Stimulated activated CD4-positive, alpha-beta T cell treated with anti-CD3 and anti-CD28 coated beads, Interleukin-4, amount 100 ng/mL, for 48 hours (primary cell): ENCODE data around the gene DNAAF2.
"Not testable (repeated sequence)": the region's sequence is repeated elsewhere in the genome, so short reads cannot be mapped to it uniquely, and the experiment has no call there.

ENCODE experiments used
- DNase-seq, 2 donors: peaks; one replicate each; pipeline ENCODE4 v3.0.0-alpha.2; 2020; ENCODE audit warnings: low read depth in 2 of 2

The DNAAF2 gene, protein sequence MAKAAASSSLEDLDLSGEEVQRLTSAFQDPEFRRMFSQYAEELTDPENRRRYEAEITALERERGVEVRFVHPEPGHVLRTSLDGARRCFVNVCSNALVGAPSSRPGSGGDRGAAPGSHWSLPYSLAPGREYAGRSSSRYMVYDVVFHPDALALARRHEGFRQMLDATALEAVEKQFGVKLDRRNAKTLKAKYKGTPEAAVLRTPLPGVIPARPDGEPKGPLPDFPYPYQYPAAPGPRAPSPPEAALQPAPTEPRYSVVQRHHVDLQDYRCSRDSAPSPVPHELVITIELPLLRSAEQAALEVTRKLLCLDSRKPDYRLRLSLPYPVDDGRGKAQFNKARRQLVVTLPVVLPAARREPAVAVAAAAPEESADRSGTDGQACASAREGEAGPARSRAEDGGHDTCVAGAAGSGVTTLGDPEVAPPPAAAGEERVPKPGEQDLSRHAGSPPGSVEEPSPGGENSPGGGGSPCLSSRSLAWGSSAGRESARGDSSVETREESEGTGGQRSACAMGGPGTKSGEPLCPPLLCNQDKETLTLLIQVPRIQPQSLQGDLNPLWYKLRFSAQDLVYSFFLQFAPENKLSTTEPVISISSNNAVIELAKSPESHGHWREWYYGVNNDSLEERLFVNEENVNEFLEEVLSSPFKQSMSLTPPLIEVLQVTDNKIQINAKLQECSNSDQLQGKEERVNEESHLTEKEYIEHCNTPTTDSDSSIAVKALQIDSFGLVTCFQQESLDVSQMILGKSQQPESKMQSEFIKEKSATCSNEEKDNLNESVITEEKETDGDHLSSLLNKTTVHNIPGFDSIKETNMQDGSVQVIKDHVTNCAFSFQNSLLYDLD

DNA sequence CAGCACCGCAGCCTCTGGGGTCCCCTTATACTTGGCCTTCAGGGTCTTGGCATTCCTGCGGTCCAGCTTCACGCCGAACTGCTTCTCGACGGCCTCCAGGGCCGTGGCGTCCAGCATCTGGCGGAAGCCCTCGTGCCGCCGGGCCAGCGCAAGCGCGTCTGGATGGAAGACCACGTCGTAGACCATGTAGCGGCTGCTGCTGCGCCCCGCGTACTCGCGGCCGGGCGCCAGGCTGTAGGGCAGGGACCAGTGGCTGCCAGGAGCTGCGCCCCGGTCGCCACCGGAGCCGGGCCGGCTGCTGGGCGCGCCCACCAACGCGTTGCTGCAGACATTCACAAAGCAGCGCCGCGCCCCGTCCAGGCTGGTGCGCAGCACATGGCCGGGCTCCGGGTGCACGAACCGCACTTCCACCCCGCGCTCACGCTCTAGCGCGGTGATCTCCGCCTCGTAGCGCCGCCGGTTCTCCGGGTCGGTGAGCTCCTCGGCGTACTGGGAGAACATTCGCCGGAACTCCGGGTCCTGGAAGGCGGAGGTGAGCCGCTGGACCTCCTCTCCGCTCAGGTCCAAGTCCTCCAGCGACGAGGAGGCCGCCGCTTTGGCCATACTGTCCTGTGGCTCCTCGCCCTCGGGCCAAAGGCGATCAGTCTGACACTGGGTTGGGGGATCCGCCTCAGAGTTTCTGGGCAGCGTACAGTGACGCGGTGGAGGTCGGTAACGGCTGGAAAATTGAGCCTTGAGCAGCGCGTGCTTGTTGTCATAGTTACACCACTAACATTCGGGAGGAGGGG is at the start of gene DNAAF2:
Gene DNAAF2, minus strand, starts transcription at position 698 of the 788 bp plus-strand sequence. Its CDS starts 95 bp downstream, at position 603.
- DNase-seq, result peak in 1 of 2 donors; percentile 45

DNA sequence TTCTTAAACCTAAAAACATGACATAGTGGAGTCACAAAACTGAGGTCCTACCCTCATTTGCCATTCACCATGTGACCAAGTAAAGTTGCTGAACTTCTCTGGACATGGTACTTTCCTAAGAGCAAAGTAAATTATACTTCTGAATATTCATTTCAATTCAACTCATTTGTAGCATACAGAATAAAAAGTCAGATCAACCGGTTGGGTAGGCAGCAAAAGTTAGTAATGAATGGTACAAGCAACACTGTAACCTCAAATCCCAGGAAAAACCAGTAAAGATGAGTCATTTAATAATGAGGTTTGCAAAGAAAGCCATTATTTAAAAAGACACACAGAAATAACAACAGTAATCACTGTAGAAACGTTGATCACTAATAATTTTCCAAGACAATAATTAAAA is 44.2 kb upstream of the DNAAF2 start:
- no peak for DNase-seq

DNA sequence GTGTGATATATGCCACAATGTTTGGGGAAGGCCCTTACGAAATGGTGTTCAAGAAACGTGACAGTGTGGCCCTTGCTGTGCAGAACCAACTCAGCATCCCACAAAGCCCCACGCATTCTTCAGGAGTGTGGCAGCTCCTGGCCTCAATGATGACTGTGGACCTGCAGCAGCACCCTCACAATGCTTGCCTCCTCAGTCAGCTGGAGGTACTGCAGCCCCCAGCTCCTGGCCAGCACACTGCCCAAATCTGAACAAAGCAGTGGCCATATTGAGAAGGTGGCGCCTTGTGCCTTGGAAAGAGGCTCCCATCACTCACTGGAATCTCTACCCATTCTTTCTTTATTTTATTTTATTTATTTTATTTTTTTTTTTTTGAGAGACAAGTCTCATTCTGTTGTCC is 42.6 kb upstream of the DNAAF2 start:
- no peak for DNase-seq

DNA sequence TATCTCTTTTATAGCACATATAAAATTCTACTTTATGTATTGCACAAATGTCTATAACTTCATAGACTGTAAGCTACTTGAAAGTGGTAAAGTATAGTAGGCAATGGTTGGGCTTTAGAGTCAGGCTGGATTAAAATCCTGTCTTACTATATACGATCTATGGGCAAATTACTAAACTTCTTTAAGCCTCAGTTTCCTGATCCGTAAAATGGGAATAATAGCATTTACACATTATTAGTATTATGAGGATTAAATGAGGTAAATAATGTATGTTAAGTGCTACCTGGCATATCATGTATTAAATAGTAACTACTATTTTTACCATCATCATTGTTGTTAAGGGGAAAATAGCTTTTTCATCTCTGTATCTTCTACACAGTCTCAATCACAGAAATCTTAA is 38.5 kb upstream of the DNAAF2 start:
- DNase-seq, result no peak

DNA sequence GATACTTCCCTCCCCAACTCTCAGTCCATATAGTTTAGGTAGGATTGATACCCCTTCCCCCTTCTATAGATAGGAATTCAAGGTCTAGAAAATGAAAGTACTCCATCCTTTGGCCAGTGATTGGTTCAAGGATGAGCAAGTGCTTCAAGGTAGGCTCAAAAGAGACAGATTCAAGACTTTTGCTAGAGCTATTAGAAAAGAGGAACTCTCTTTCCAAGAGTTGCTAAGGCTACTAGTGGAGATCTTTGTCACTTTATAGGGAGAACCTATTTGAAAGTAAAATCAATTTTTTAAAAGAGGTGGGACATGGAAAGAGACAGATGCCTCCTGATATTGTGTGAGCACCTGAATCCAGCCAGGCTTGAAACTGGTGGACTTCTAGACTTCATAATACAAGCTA is 35.4 kb upstream of the DNAAF2 start:
- no peak for DNase-seq

DNA sequence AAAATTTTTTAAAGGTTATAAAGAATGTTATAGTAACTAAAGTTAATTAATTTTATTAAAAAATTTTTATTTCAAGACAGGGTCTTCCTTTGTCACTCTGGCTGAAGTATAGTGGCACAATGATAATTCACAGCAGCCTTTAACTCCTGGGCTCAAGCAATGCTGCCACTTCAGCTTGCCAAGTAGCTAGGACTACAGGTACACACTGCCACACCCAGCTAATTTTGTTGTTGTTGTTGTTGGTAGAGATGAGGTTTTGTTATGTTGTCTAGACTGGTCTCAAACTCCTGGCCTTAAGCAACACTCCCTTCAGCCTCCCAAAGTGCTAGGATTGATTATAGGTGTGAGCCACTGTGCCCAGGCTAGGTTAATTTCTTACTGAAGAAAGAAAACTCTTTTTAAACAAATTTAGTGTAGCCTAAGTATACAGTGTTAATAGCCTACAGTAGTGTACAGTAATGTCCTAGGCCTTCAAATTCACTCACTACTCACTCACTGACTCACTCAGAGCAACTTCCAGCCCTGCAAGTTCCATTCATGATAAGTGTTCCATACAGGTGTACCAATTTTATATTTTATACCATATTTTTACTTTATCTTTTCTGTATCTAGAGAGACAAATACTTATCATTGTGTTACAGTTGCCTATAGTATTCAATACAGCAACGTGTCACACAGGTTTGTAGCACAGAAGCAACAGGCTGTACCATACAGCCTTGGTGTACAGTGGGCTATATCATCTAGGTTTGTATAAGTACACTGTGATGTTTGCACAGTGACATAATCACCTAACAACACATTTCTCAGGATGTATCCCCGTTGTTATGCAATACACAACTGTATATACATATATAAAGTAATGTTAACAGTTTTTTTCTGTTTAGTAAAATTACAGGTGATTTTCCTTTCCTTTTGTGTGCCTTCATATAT is 24.7 kb upstream of the DNAAF2 start:
- DNase-seq, result no peak

DNA sequence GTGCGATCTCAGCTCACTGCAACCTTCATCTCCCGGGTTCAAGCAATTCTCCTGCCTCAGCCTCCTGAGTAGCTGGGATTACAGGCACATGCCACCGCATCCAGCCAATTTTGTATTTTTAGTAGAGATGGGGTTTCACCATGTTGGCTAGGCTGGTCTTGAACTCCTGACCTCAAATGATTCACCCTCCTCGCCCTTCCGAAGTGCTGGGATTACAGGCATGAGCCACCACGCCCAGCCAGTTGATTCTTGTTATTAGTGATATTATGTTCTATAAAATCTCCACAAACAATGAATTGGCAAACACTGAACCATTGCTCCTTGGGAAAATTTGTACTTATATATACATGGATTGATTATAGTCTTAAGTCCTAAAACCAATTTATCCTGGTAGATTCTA is 22.5 kb upstream of the DNAAF2 start:
- not testable (repeated sequence) for DNase-seq

DNA sequence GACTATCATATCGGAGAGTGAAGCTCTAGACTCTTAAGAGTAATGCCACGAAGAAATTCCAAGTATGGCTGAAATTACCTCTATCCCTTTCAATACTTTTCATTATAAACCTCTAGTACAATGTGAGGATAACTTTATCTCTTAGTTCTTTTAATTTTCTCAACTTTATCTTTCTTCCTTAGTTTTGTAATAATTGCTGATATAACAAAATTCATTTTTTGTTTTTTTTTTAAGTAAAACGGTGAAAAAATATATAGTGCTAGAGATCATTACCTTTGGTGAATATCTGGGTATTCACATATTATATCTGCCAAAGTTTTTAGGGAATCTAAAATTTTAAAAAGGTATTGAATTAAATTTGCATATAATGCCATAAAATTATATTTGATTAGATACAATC is 19.5 kb upstream of the DNAAF2 start:
- DNase-seq, result no peak

DNA sequence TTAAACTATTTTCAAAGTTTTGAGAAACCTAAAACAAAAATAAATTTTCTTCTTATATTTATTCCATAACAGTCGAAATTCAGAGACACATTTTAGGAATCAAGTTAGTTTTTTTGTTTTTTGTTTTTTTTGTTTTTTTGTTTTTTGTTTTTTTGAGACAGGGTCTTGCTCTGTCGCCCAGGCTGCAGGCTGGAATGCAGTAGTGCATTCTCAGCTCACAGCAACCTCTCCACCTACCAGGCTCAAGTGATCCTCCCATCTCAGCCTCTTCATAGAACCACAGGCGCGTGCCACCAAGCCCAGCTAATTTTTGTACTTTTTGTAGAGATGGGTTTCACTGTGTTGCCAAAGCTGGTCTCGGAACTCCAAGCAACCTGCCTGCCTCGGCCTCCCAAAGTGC is 18.5 kb upstream of the DNAAF2 start:
- DNase-seq, result no peak

DNA sequence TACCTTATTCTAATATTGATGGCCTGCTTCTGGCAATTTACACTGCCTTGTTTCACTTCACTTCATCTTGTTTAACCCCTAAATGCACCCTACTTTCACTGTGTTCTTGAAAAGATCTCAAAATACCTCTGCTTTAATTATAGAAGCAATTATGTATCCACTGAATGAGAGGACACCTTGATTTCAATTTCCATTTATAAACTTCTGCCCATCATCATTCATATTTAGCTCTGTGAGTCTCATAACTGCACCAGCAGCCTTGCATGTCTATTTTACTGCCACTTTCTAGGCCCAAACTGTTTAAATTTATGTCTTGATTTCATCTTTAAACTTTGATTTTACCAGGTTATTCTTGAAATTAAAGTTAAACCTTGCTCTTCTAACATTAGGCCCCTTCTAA is 7.1 kb upstream of the DNAAF2 start:
- no peak for DNase-seq

DNA sequence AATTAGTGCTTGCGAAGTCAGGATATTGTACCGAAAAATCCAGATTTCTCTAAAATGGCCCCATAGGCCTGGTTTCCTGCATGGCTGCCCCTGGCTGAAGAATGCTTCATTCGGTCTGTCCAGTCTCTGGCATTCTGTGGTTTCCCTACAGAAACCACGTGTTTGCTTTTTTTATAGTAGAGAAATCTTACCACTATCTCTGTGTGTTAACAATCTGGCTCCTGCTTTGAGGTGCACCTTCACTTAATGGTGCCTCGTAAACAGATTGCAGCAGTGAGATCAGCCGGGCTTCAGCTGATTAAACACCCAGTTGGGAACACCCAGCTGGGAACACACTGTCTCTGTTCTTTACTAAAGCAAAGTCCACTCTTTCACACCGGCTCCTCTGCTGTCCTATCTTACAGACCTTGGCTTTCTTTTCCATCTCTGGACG is 6.7 kb upstream of the DNAAF2 start:
- DNase-seq, result no peak

DNA sequence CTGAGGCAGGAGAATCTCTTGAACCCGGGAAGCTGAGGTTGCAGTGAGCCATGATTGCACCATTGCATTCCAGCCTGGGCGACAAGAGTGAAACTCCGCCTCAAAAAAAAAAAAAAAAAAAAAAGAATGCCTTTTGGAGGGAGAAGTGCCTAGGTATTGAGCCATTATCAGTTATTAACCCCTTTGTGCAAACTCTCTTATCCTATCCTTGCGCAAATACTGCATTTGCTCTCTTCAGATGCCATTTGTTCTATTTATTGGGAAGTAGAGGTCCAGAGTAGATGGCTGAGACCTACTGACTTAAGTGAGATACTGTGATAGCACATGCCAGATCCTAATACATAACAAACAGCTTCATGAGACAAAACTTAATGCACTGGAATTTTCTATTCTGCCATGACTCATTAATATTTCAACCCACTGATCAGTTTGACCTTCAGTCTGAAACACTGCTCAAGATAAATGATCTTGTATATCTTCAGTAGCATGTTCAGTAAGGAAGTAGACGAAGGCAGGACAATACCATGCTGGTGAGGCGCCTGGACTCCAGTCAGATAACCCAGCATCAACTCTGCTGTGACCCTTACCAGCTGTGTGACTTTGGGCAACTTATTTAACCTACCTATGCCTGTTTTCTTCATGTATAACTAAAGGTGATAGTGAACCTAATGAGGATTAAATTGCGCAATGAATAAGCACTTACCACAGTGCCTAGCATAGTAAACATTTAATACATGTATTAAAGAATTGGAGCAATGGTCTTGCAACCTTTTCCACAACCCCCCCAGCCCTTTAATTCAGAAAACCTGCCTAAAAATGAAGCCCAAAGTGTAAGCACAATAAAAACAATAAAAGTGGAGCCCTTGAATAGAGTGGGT is 5.7 kb upstream of the DNAAF2 start:
- no peak for DNase-seq

DNA sequence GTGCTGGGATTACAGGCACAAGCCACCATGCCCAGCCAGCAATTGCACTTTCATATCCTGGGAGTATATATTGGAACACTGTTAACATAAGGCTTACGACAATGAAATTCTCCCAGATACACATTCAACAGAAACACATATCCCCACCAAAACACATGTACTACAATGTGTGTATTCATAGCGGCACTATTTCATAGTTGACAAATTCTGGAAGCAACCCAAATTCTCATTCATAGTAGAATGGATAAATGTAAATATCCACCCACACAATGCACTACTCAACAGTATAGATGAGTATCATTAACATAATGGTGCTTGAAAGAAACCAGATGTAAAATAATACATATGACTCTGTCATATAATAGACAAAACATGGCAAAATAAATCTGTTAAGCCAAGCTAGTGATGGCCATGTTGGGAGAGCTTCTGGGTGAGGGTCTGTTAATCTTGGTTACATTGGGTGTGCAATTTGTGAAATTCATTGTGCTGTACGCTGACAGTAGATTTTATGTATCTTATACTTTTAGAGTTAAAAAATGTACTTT is 2.6 kb upstream of the DNAAF2 start:
- no peak for DNase-seq

DNA sequence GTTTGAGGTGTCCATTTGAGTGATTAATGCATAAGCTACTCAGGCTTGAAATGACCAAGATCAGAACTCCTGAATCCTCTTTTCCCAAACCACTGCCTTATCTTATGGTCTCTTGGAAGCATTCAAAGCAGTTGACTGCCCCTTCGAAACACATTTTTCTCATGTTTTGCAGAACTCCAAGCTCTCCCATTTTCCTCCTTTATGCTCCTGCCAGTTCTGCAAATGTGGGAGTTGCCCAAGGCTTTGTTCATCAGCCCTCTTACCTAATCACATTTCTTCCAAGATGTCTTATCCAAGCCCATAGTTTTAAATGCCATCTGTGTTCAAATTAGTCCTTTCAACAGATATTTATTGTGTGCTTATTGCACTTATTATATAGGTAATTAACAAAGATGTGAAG is 1.8 kb upstream of the DNAAF2 start:
- DNase-seq, result no peak

DNA sequence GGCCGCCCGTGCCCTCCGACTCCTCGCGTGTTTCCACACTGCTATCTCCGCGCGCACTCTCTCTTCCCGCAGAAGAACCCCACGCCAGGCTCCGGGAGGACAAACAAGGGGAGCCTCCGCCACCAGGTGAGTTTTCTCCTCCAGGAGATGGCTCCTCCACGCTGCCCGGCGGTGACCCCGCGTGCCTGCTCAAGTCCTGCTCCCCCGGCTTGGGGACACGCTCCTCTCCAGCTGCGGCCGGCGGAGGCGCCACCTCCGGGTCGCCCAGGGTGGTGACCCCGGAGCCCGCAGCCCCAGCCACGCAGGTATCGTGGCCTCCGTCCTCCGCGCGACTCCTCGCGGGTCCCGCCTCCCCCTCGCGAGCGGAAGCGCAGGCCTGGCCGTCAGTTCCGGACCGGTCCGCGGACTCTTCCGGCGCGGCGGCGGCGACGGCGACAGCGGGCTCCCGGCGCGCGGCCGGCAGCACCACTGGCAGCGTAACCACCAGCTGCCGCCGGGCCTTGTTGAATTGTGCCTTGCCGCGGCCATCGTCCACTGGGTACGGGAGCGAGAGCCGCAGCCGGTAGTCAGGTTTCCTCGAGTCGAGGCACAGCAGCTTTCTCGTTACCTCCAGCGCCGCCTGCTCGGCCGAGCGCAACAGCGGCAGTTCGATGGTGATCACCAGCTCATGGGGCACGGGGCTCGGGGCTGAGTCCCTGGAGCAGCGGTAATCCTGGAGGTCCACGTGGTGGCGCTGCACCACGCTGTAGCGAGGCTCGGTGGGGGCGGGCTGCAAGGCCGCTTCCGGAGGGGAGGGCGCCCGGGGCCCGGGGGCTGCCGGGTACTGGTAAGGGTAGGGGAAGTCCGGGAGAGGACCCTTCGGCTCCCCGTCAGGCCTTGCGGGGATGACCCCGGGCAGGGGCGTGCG is 1.2 kb downstream of the DNAAF2 start:
- DNase-seq, result peak; percentile 92

DNA sequence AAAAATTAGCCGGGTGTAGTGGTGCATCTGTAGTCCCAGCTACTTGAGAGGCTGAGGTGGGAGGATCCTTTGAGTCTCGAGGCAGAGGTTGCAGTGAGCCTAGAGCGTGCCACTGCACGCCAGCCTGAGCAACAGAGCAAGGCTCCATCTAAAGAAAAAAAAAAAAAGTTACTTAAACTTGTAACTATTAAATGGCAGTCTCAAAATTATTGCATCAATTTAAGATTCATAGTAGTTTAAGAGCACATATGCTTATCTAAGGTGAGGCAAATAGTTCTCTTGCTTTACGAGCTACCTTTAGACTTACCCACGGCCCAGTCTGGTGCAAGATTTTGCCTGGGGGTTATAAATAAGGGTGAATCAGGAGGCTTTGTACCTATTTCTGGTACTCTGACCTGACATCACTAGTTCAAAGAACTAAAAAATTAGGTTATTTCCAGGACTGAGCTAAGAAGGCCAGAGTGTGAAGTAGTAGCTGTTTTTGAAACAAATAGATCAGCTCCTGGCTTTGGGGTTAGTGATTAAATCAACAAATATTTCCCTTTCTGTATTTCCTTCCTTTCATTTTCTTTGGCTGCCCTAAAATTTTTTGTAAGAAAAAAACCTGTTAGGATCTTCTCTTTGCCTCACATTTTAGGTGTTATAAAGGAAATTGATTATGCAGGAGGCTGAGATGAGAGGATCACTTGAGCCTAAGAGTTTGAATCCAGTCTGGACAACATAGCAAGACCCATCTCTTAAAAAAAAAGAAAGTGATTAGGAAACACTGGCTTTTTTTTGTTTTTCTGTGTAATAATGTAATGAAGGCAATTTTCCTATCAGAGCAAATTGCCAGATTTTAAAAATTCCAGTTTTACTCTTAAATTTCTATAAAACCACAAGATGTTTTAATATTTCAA is 10.9 kb downstream of the DNAAF2 start:
- no peak for DNase-seq

DNA sequence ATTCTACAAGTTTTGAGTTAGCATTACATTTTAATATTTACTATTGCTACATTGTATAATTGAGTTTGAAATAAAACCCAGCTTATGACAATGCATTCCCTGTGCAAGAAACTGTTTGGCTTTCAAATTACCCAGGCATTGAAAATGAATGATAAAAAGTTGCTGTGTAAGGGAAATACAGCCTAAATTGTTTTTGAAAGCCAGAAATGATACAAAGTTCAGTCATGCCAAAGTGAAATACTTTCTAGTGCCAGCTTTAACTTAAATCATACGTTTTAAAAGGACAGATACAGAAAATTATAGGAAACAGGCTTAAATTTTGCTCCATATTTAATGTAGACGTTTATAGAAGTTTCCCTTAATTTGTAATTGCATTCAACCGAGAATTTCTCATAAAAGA is 11.7 kb downstream of the DNAAF2 start:
- DNase-seq, result no peak
